ENCODE results near the gene MGST2.

MGST2 gene

DNA sequence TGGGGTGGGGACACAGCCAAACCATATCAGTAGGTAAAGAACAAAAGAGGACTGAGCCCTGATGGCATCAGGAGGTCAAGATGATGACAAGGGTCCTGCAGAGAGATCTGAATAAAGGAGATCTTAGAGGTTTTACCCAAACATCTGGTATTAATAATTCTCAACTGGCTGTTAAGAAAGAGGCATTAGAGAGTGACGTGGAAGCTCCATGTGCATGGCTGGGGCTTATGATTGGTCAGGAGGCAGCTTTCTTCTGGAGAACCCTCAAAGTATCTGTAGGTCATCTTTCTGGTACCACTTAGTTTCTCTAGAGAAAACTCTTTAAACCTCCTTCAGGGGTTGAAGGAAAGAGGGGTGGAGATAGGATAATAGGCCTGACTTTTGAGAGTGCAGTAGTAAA is 18.7 kb downstream of the MGST2 start:
- CTCF ChIA-PET: no interaction called here
- POLR2A ChIA-PET (ENCODE audit: low non-redundant PET): no interaction called here
- H3K27ac ChIP-seq: no peak overlapping the region
- DNase-seq (ENCODE audit: low spot score): no peak
- TF ChIP-seq, protein P1, sequence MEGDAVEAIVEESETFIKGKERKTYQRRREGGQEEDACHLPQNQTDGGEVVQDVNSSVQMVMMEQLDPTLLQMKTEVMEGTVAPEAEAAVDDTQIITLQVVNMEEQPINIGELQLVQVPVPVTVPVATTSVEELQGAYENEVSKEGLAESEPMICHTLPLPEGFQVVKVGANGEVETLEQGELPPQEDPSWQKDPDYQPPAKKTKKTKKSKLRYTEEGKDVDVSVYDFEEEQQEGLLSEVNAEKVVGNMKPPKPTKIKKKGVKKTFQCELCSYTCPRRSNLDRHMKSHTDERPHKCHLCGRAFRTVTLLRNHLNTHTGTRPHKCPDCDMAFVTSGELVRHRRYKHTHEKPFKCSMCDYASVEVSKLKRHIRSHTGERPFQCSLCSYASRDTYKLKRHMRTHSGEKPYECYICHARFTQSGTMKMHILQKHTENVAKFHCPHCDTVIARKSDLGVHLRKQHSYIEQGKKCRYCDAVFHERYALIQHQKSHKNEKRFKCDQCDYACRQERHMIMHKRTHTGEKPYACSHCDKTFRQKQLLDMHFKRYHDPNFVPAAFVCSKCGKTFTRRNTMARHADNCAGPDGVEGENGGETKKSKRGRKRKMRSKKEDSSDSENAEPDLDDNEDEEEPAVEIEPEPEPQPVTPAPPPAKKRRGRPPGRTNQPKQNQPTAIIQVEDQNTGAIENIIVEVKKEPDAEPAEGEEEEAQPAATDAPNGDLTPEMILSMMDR (conservative IDR thresholded peaks at IDR 0.05; ENCODE audit: low read depth): no peak

DNA sequence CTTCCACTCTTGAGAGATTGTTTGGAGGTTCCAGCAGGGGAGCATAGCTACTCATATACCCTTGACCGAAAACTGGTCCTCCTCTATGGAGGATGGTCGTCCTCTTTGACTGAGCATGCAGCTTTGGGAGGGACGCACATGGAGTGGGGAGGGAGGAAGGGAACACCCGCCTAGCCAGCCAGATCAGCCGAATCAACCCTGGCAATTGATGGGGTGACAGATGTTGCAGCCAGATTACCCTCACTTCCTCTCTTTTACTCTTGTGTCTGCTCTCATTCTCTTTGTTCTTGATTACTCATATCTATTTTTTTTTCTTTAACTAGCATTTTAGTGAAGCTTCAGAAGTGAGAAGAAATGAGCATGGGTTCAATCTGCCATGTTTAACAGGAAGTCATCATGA is 19.6 kb downstream of the MGST2 start:
- DNase-seq (ENCODE audit: low spot score): no peak
- CTCF ChIA-PET: no interaction called here
- TF ChIP-seq, protein P1 (conservative IDR thresholded peaks at IDR 0.05; ENCODE audit: low read depth): no peak
- POLR2A ChIA-PET (ENCODE audit: low non-redundant PET): no interaction called here
- H3K27ac ChIP-seq: no peak overlapping the region

DNA sequence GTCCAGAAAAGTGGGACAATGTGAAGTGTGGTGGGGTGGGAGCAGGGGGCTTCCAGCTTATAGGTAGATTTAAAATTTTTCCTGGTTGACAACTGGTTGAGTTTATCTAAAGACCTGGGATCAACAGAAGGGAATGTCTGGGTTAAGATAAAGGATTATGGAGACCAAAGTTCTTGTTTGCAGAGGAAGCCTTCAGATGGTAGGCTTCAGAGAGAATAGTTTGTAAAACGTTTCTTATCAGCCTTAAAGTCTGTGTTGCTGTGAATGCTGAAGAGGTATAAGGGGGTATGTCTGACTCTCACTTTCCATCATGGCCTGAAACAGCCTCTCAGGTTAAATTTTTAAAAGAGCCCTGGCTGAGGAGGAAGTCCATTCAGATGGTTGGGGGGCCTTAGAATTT is 20.5 kb downstream of the MGST2 start:
- H3K27ac ChIP-seq: no peak overlapping the region
- TF ChIP-seq, protein P1 (conservative IDR thresholded peaks at IDR 0.05; ENCODE audit: low read depth): no peak
- ChIA-PET POLR2A (ENCODE audit: low non-redundant PET) (no interaction called here), CTCF (no interaction called here)
- DNase-seq (ENCODE audit: low spot score): no peak

DNA sequence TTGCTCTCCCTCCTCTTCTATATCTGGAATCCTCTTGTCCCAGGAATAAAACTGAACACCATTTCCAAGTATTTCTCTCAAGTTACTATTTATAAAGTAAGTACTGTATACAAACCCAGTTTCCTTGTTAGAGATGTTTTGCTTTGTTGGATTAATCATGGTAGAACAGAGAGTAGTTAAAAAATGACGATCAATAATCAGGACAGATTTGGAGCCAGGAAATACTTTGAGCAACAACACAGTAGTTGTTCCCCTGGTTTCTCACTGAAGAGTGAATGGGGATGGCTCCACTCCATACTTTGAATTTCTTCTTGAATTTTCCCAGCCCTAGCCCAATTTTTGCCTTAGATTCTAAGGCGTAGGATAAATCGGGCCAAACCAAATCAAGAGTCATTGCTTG is 21.4 kb downstream of the MGST2 start:
- ChIA-PET CTCF (interaction anchor here (0.6 kb wide), 1 partner anchor 20 kb away, joined by 3 read pairs; no protein-coding TSS in a partner anchor), POLR2A (ENCODE audit: low non-redundant PET) (no interaction called here)
- TF ChIP-seq, protein P1 (conservative IDR thresholded peaks at IDR 0.05; ENCODE audit: low read depth): no peak
- no peak overlapping the region for H3K27ac ChIP-seq
- no peak for DNase-seq (ENCODE audit: low spot score)

DNA sequence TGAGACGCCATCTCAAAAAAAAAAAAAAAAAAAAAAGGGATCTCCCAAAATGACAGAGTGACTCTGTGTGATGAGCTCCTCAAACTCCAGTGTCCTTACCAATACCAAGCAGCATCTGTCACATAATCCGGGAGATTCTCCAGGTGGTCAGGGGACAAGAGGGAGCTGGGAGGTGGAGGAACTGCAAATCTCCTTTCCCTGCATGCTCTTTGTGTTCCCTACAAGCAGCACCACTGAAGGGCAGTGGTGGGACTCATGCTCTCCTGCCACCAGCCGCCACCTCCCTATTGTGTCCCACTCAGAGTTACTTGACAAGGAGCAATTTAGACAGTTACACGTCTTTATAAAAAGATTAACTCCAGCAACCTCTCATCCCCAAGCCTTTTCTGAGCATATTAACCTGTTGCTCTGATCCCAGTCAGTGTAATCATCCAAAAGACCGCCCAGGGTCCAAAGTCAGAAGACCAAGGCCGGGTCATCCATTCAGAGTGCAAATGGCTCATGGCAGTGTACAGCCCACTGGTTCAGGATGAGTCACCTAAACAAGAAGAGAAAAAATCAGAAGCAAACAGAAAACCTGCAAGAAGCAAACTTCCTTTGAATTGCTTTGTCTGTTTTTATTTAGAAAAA is 23.6 kb downstream of the MGST2 start:
- no peak for DNase-seq (ENCODE audit: low spot score)

DNA sequence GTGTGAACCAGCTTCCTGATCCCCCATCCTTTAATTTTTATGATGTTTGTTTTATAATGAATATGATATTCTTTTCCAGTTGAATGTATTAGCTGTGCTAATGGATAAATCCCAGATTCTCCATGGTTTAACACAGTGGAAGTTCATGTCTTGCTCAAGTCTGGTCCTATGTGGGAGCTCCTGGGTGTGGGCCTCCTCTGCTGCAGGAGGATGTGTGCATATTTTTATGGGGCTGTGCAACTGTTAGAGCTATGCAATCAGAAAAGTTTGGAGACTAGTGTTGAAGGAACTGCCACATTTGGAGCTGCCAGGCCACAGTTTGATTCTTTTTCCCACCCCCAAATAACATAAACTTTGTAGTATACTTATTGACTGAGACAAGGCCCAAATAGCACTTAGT is 24.8 kb downstream of the MGST2 start:
- ChIA-PET CTCF (interaction anchor here (0.6 kb wide), 1 partner anchor 43 kb away, joined by 3 read pairs; no protein-coding TSS in a partner anchor), POLR2A (ENCODE audit: low non-redundant PET) (no interaction called here)
- no peak for DNase-seq (ENCODE audit: low spot score)
- TF ChIP-seq, protein P1 (conservative IDR thresholded peaks at IDR 0.05; ENCODE audit: low read depth): no peak
- H3K27ac ChIP-seq: no peak overlapping the region

More for the DNA sequence above, 23.6 kb downstream of the MGST2 start:
- H3K27ac ChIP-seq: no peak overlapping the region
- ChIA-PET POLR2A (ENCODE audit: low non-redundant PET) (no interaction called here), CTCF (no interaction called here)
- TF ChIP-seq, protein P1 (conservative IDR thresholded peaks at IDR 0.05; ENCODE audit: low read depth): no peak
